ENCODE measurements around the gene FDX1. TPM values are rescaled to one million over a fixed set of nuclear protein-coding genes. Genes with fewer than 3 reads are reported as not detected.
"Not testable (repeated sequence)": the region's sequence is repeated elsewhere in the genome, so short reads cannot be mapped to it uniquely, and the experiment has no call there.

The FDX1 gene
- total RNA-seq, 1 experiment from 2014 or later = 14.5 TPM

DNA sequence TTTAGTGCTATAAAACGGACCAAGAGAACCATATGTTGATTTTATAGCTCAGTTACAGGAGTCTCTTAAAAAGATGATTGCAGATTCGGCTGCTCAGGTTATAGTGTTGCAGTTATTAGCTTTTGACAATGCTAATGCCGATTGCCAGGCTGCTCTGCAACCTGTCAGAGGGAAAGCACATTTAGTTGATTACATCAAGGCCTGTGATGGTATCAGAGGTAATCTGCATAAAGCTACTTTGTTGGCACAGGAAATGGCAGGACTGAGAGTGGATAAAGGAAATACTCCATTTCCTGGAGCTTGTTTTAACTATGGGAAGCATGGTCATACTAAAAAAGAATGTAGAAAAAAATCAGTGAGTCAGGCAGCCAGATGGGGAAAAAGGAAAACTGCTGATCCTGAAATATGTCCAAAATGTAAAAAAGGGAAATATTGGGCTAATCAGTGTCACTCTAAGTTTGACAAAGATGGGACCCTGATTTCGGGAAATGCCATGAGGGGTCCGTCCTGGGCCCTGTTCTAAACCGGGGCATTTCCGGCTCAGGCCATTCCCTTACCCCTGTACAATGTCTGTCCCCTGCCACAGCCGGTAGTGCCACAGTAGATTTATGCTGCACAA is 32.0 kb upstream of the FDX1 start:
- H2AFZ ChIP-seq (ENCODE audit: low read depth, low read length, poor library complexity, severe bottlenecking); ATAC-seq; POLR2A ChIA-PET; intact Hi-C loops (cut with micrococcal nuclease); H3K4me3 ChIP-seq (replicated peaks in 1 of 2; ENCODE audit: low read depth in 1 of 2, low read length in 2 of 2); H3K27me3 ChIP-seq (ENCODE audit: insufficient read depth, low read length); H3K9me2 ChIP-seq (ENCODE audit: insufficient read depth); H3K4me2 ChIP-seq (ENCODE audit: low read length); CTCF ChIA-PET; DNase-seq (ENCODE audit: low read depth, low spot score); H3K9ac ChIP-seq (ENCODE audit: low read length); H3K27ac ChIP-seq (ENCODE audit: low read depth, low read length); H3K4me1 ChIP-seq (ENCODE audit: control insufficient read depth in 1 of 2, insufficient read depth in 2 of 2, low read length in 2 of 2); H4K20me1 ChIP-seq (ENCODE audit: insufficient read depth); BruUV-seq (replicated peaks); H3K9me3 ChIP-seq (ENCODE audit: control insufficient read depth in 1 of 2, insufficient read depth in 1 of 2, low read depth in 1 of 2, low read length in 2 of 2); H3K79me2 ChIP-seq (ENCODE audit: insufficient read depth, low read length); RAD21 ChIA-PET (ENCODE audit: low non-redundant PET in 1 of 2, low total read pairs in 2 of 2, uncharacterized antibody in 2 of 2, unreplicated experiment in 2 of 2); H3K36me3 ChIP-seq (ENCODE audit: control insufficient read depth in 1 of 2, insufficient read depth in 2 of 2, low read length in 2 of 2): not testable (repeated sequence)

DNA sequence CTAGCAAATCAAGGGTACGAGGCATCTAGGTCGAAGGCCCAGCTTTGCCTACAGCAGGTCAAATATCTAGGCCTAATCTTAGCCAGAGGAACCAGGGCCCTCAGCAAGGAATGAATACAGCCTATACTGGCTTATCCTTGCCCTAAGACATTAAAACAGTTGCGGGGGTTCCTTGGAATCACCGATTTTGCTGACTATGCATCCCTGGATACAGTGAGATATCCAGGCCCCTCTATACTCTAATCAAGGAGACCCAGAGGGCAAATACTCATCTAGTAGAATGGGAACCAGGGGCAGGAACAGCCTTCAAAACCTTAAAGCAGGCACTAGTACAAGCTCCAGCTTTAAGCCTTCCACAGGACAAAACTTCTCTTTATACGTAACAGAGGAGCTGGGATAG is 26.2 kb upstream of the FDX1 start:
- H3K4me2 ChIP-seq (ENCODE audit: low read length); ATAC-seq; H2AFZ ChIP-seq (ENCODE audit: low read depth, low read length, poor library complexity, severe bottlenecking); H3K9me2 ChIP-seq (ENCODE audit: insufficient read depth); DNase-seq (ENCODE audit: low read depth, low spot score); H3K9me3 ChIP-seq (ENCODE audit: control insufficient read depth in 1 of 2, insufficient read depth in 1 of 2, low read depth in 1 of 2, low read length in 2 of 2); H3K79me2 ChIP-seq (ENCODE audit: insufficient read depth, low read length); H4K20me1 ChIP-seq (ENCODE audit: insufficient read depth); H3K4me1 ChIP-seq (ENCODE audit: control insufficient read depth in 1 of 2, insufficient read depth in 2 of 2, low read length in 2 of 2); POLR2A ChIA-PET; H3K9ac ChIP-seq (ENCODE audit: low read length); intact Hi-C loops (cut with micrococcal nuclease); BruUV-seq (replicated peaks); RAD21 ChIA-PET (ENCODE audit: low non-redundant PET in 1 of 2, low total read pairs in 2 of 2, uncharacterized antibody in 2 of 2, unreplicated experiment in 2 of 2); H3K27me3 ChIP-seq (ENCODE audit: insufficient read depth, low read length); H3K27ac ChIP-seq (ENCODE audit: low read depth, low read length); H3K36me3 ChIP-seq (ENCODE audit: control insufficient read depth in 1 of 2, insufficient read depth in 2 of 2, low read length in 2 of 2); CTCF ChIA-PET; H3K4me3 ChIP-seq (replicated peaks in 1 of 2; ENCODE audit: low read depth in 1 of 2, low read length in 2 of 2): not testable (repeated sequence)

DNA sequence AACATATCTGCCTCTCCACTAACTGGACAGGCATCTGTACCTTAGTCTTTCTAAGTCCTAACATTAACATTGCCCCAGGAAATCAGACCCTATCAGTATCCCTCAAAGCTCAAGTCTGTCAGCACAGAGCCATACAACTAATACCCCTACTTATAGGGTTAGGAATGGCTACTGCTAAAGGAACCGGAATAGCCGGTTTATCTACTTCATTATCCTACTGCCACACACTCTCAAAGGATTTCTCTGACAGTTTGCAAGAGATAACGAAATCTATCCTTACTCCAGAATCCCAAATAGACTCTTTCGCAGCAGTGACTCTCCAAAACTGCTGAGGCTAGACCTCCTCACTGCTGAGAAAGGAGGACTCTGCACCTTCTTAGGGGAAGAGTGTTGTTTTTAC is 24.1 kb upstream of the FDX1 start:
- POLR2A ChIA-PET; DNase-seq (ENCODE audit: low read depth, low spot score); RAD21 ChIA-PET (ENCODE audit: low non-redundant PET in 1 of 2, low total read pairs in 2 of 2, uncharacterized antibody in 2 of 2, unreplicated experiment in 2 of 2): not testable (repeated sequence)

More for the DNA sequence above, 24.1 kb upstream of the FDX1 start:
- H3K27ac ChIP-seq (ENCODE audit: low read depth, low read length); H3K79me2 ChIP-seq (ENCODE audit: insufficient read depth, low read length); CTCF ChIA-PET; H3K4me3 ChIP-seq (replicated peaks in 1 of 2; ENCODE audit: low read depth in 1 of 2, low read length in 2 of 2); H2AFZ ChIP-seq (ENCODE audit: low read depth, low read length, poor library complexity, severe bottlenecking); ATAC-seq; H3K9ac ChIP-seq (ENCODE audit: low read length); BruUV-seq (replicated peaks); H3K36me3 ChIP-seq (ENCODE audit: control insufficient read depth in 1 of 2, insufficient read depth in 2 of 2, low read length in 2 of 2); H3K9me3 ChIP-seq (ENCODE audit: control insufficient read depth in 1 of 2, insufficient read depth in 1 of 2, low read depth in 1 of 2, low read length in 2 of 2); H3K4me1 ChIP-seq (ENCODE audit: control insufficient read depth in 1 of 2, insufficient read depth in 2 of 2, low read length in 2 of 2); H3K9me2 ChIP-seq (ENCODE audit: insufficient read depth); intact Hi-C loops (cut with micrococcal nuclease); H3K4me2 ChIP-seq (ENCODE audit: low read length); H4K20me1 ChIP-seq (ENCODE audit: insufficient read depth); H3K27me3 ChIP-seq (ENCODE audit: insufficient read depth, low read length): not testable (repeated sequence)

Data from HCT116 (cell line).